ENCODE data around the gene PRKCB. TPM values are rescaled to one million over a fixed set of nuclear protein-coding genes. Genes with fewer than 3 reads are reported as not detected.

Gene PRKCB
- total and polyA plus RNA-seq, 2 experiments from 2014 or later: 3.7 to 16.4 TPM

- Histone ChIP-seq H3K4me2 (no peak overlapping the region), H2AFZ (no peak overlapping the region), H3K9me2 (ENCODE audit: insufficient read depth) (no peaks in the 10 kb centered on the region), H4K20me1 (replicated peaks; ENCODE audit: insufficient read depth) (peaks cover 16% of the 10 kb centered on the region; the same call in 1 of the 2 replicates), H3K4me1 (ENCODE audit: insufficient read depth) (0 out of 2 replicates have a peak, but pooled peaks cover 5% of the 10 kb centered on the region), H3K79me2 (replicated peaks; ENCODE audit: insufficient read depth) (no peaks in the 10 kb centered on the region), H3K27ac (ENCODE audit: low read depth) (no peak overlapping the region), H3K27me3 (ENCODE audit: insufficient read depth) (peaks cover 82% of the 10 kb centered on the region), H3K4me3 (no peak overlapping the region), H3K36me3 (ENCODE audit: insufficient read depth) (no peaks in the 10 kb centered on the region), H3F3A (replicated peaks; ENCODE audit: low read depth) (no peaks in the 10 kb centered on the region)
- TF ChIP-seq EZH2 (IDR thresholded peaks at IDR 0.05; ENCODE audit: low read depth, unreplicated experiment) (no peak), ZNF114 (CRISPR knock-in tag; IDR thresholded peaks at IDR 0.05) (no peak), NANOG (IDR thresholded peaks at IDR 0.05; ENCODE audit: borderline replicate concordance) (no peak), CREB1 (CRISPR knock-in tag; IDR thresholded peaks at IDR 0.05; ENCODE audit: low read depth) (no peak), JUNB (IDR thresholded peaks at IDR 0.05; ENCODE audit: unreplicated experiment) (no peak), REST (IDR thresholded peaks at IDR 0.05; ENCODE audit: unreplicated experiment) (no peak), ZNF331 (CRISPR knock-in tag; IDR thresholded peaks at IDR 0.05; ENCODE audit: low read depth) (no peak), ZNF462 (CRISPR knock-in tag; IDR thresholded peaks at IDR 0.05) (no peak), ETS1 (IDR thresholded peaks at IDR 0.05) (no peak), CTCF (conservative IDR thresholded peaks at IDR 0.05; ENCODE audit: low read depth in 2 of 2) (no peak), STAT1 (IDR thresholded peaks at IDR 0.05; ENCODE audit: unreplicated experiment) (no peak), POLR2AphosphoS5 (IDR thresholded peaks at IDR 0.05; ENCODE audit: low read depth) (no peak), EZH2phosphoT487 (IDR thresholded peaks at IDR 0.05; ENCODE audit: unreplicated experiment) (no peak)
- Mint-ChIP-seq H3K27ac (no peak overlapping the region), H3K4me1 (peaks cover 15% of the 10 kb centered on the region; the same call in 2 of the 3 replicates), H3K27me3 (ENCODE audit: insufficient read depth, low read depth, poor library complexity) (peaks cover 40% of the 10 kb centered on the region), H3K9me3 (no peaks in the 10 kb centered on the region; the same call in 2 of the 3 replicates), H3K4me3 (no peak overlapping the region), H3K36me3 (ENCODE audit: low read depth) (no peaks in the 10 kb centered on the region)
- DNase-seq (ENCODE audit: low spot score) (no peak), ATAC-seq (no peak)
Measured at GRCh38 chr16:23862556-23862955, 26.8 kb downstream of the PRKCB start.
